Neural crest cell (in vitro differentiated cells): ENCODE data around the gene RNF212. TPM values are rescaled to one million over a fixed set of nuclear protein-coding genes. Genes with fewer than 3 reads are reported as not detected.
A peak's percentile ranks its signal among the peaks of the same experiment; 100 is the strongest.

Experiments used
- DNase-seq: peaks from one replicate; pipeline ENCODE4 v3.0.0; 2021; ENCODE audit warnings: low read depth, mixed read lengths, low spot score
- H3K27ac Mint-ChIP-seq: one replicate; pipeline ENCODE4 v1.8.0; 2021; ENCODE audit warnings: mild to moderate bottlenecking, mixed read lengths; ENCODE audit not compliant: unreplicated experiment
- H3K27me3 Mint-ChIP-seq: 2 replicates; pipeline ENCODE4 v1.8.0; 2021; ENCODE audit warnings: low read depth, mild to moderate bottlenecking, mixed read lengths
- H3K36me3 Mint-ChIP-seq: 2 replicates; pipeline ENCODE4 v1.8.0; 2021; ENCODE audit warnings: low read depth, mild to moderate bottlenecking, mixed read lengths
- H3K4me1 Mint-ChIP-seq: 2 replicates; pipeline ENCODE4 v1.8.0; 2021; ENCODE audit warnings: mixed read lengths
- H3K4me3 Mint-ChIP-seq: one replicate; pipeline ENCODE4 v1.8.0; 2021; ENCODE audit warnings: mild to moderate bottlenecking, mixed read lengths
- H3K9me3 Mint-ChIP-seq: 2 replicates; pipeline ENCODE4 v1.8.0; 2021; ENCODE audit warnings: mixed read lengths
- total RNA-seq: library from RNA; stranded (reverse); gene quantifications from 2 replicates; pipeline ENCODE4 v1.2.1, GENCODE V29; 2021
- TF ChIP-seq, protein P1 (sequence below): fragments of 200-600 bp; sonication (generic); conservative IDR thresholded peaks from 2 replicates; pipeline ENCODE4 v1.5.0; 2021; ENCODE audit warnings: antibody characterized with exemption, mild to moderate bottlenecking

RNF212 gene
- total RNA-seq, 1 donor from 2014 or later, result 2.7 TPM

DNA sequence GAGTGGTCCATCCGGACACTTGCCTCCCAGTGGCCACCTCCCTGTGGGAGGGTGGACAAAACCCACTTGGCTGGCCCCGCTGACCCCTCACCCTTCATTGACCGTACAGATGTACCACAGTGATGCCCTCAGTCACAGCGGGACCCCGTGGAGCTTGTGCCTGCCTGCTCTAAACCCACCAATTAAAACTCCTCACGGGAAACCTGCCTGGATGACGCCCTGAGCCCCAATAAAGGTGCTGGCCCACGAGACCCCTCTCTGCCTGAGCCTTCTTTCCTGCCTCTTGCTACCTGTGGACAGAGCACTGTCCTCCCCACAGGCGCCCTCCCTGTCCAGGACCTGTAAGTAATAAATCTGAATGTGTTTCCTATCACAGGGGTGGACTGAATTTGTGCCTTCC is 32.9 kb downstream of the RNF212 start:
- Mint-ChIP-seq H3K4me1 (no peaks in the 10 kb centered on the region), H3K4me3 (no peak overlapping the region), H3K9me3 (no peaks in the 10 kb centered on the region), H3K27me3 (peaks cover 12% of the 10 kb centered on the region), H3K27ac (no peak overlapping the region), H3K36me3 (no peaks in the 10 kb centered on the region)
- TF ChIP-seq, protein P1, sequence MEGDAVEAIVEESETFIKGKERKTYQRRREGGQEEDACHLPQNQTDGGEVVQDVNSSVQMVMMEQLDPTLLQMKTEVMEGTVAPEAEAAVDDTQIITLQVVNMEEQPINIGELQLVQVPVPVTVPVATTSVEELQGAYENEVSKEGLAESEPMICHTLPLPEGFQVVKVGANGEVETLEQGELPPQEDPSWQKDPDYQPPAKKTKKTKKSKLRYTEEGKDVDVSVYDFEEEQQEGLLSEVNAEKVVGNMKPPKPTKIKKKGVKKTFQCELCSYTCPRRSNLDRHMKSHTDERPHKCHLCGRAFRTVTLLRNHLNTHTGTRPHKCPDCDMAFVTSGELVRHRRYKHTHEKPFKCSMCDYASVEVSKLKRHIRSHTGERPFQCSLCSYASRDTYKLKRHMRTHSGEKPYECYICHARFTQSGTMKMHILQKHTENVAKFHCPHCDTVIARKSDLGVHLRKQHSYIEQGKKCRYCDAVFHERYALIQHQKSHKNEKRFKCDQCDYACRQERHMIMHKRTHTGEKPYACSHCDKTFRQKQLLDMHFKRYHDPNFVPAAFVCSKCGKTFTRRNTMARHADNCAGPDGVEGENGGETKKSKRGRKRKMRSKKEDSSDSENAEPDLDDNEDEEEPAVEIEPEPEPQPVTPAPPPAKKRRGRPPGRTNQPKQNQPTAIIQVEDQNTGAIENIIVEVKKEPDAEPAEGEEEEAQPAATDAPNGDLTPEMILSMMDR, result no peak
- DNase-seq, result no peak

DNA sequence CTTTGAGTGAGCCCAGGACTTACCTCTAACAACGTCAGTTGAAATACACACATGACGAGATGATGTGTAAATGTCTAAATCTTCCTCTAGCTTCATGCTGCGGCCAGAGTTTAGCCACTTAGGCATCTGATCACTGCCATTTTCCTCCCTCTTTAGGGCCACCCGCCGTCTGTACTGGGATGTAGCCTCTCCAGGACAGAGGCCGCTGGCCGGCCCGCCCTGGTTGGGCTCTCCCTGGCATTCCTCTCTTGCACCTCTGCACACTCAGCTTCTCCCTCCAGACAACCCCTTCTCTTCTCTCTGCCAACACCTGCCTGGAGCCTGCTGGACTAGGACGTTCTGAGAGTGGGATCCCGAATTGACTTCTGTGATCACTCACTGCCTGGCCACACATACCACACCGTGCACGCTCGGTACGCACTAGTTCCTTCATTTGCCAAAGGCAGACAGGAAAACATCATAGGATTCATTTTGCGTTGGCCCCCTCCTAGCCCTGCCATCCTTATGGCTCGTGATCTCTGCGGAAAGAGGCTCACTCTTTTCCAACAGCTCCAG is 33.6 kb downstream of the RNF212 start:
- no peak overlapping the region for H3K4me3 Mint-ChIP-seq
- no peaks in the 10 kb centered on the region for H3K4me1 Mint-ChIP-seq
- H3K27me3 Mint-ChIP-seq, result peaks cover 9% of the 10 kb centered on the region
- no peak for DNase-seq
- H3K9me3 Mint-ChIP-seq, result no peaks in the 10 kb centered on the region
- H3K27ac Mint-ChIP-seq, result no peak overlapping the region
- TF ChIP-seq, protein P1, result no peak
- H3K36me3 Mint-ChIP-seq, result no peaks in the 10 kb centered on the region

DNA sequence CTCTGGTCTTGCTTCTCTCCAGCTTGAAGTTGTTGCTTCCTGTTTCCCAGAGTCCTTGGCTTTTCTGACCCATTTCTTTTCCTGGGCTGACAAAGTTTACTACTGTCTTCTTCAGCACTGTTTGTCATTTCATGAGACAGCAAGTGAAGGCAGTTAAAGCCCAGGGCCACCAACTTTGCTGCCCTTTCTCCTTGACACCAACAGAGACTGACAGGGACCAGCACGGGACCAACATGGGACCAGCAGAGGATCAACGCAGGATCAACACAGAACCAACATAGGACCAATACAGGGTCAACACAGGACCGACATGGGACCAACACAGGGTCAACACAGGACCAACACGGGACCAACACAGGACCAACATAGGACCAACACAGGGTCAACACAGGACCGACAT is 34.9 kb downstream of the RNF212 start:
- no peak for DNase-seq
- TF ChIP-seq, protein P1, result no peak
- no peak overlapping the region for H3K27ac Mint-ChIP-seq
- peaks cover 9% of the 10 kb centered on the region for H3K27me3 Mint-ChIP-seq
- no peaks in the 10 kb centered on the region for H3K9me3 Mint-ChIP-seq
- H3K4me3 Mint-ChIP-seq, result no peak overlapping the region
- no peaks in the 10 kb centered on the region for H3K4me1 Mint-ChIP-seq
- no peaks in the 10 kb centered on the region for H3K36me3 Mint-ChIP-seq

DNA sequence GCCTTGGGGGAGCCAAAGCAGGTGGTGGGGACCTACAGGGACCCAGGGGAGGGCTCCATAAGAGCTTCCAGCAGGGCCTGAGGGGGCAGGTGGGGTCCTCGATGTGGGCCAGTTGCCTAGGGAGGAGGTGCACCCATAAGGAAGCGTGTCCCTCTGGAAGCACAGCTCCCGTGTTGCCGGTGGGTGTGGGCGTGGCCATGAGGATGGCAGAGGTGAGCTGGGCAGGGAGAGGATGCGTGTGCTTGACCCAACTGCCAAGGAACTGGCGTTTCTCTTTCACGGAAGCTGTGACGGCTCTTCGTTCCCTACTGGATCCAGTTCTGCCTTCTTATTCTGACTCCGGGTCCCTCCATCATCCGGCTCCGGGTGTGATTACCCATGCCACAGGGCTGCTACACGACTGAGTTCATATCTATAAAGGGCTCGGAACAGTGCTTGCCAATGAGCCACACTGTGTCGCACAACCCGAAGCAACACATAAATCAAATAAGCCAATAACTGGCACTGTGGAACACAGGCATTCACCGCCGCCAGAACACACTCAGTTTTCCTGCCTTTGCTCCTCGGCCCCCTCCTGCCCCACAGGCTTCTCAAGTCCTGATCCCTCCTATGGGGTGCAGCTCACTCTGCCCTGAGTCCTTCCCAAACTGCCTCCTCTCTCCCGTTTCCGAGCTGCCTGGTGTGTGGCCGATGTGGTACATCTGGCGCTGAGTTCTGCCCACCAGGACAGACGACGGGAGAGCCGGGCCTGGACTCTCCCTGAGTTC is 35.5 kb downstream of the RNF212 start:
- no peaks in the 10 kb centered on the region for H3K9me3 Mint-ChIP-seq
- TF ChIP-seq, protein P1, result no peak
- DNase-seq, result no peak
- peaks cover 3% of the 10 kb centered on the region for H3K4me1 Mint-ChIP-seq
- no peak overlapping the region for H3K4me3 Mint-ChIP-seq
- no peaks in the 10 kb centered on the region for H3K36me3 Mint-ChIP-seq
- peak overlapping the region; percentile 43 for H3K27ac Mint-ChIP-seq
- H3K27me3 Mint-ChIP-seq, result peaks cover 8% of the 10 kb centered on the region

DNA sequence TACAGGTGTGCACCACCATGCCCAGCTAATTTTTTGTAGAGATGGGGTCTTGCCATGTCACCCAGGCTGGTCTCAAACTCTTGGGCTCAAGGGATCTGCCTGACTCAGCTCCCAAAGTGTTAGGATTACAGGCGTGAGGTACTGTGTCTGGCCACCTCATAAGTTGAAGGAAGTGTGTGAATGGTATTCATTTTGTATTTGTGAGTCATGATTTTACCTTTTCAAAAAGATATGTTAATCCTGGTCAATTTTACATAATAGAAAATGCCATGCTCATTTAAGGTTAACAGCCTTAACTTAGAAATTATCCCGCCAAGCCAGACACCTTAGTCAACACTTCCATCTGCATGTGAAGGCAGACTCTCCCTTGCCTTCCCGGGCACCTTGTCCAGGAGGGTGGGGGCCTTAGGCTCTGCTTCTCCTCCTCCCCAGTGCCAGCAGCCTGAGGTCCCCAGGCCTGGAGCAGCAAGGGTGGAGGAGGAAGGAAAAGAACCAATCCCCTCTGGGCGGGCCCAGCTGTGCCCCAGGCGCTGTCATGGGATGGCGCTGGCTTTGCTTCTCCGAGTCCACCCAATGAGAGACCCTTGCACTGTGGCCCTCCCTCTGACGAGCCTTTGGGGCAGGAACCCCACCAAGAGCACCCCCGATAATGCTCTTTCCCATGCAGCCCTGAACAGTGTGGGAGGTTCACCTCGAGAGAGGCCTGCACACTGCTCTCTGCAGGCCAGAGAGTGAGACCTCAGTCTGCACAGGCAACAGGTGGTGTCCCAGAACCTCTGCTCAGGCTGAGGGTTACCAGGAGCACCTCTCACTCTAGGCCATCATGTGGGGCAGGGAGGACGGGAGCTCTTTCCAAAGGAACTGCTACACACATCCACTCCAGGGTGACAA is 37.3 kb downstream of the RNF212 start:
- TF ChIP-seq, protein P1, result no peak
- H3K9me3 Mint-ChIP-seq, result peaks cover 6% of the 10 kb centered on the region
- H3K27me3 Mint-ChIP-seq, result peaks cover 6% of the 10 kb centered on the region
- H3K27ac Mint-ChIP-seq, result no peak overlapping the region
- peaks cover 11% of the 10 kb centered on the region for H3K4me1 Mint-ChIP-seq
- no peak overlapping the region for H3K4me3 Mint-ChIP-seq
- no peak for DNase-seq
- H3K36me3 Mint-ChIP-seq, result no peaks in the 10 kb centered on the region
